Activated T-cell treated with anti-CD3 and anti-CD28 coated beads, Interleukin-2, amount 50 U/mL, for 24 hours (primary cell): Measurements from ENCODE around the gene COL20A1.
"Not testable (repeated sequence)": the region's sequence is repeated elsewhere in the genome, so short reads cannot be mapped to it uniquely, and the experiment has no call there.

Experiments
- DNase-seq: peaks from one replicate; pipeline ENCODE4 v3.0.0-alpha.2; 2020
- H3K27ac Mint-ChIP-seq: 2 replicates; pipeline ENCODE4 v1.8.0; 2020; ENCODE audit warnings: mild to moderate bottlenecking, mixed read lengths
- H3K27me3 Mint-ChIP-seq: 2 replicates; pipeline ENCODE4 v1.8.0; 2020; ENCODE audit warnings: mixed read lengths
- H3K36me3 Mint-ChIP-seq: 2 replicates; pipeline ENCODE4 v1.8.0; 2020; ENCODE audit warnings: low read depth, mixed read lengths
- H3K4me1 Mint-ChIP-seq: 2 replicates; pipeline ENCODE4 v1.8.0; 2020; ENCODE audit warnings: low read depth, mixed read lengths
- H3K4me3 Mint-ChIP-seq: 2 replicates; pipeline ENCODE4 v1.8.0; 2020; ENCODE audit warnings: mild to moderate bottlenecking, moderate library complexity, mixed read lengths
- H3K9me3 Mint-ChIP-seq: 2 replicates; pipeline ENCODE4 v1.8.0; 2020; ENCODE audit warnings: mixed read lengths

The COL20A1 gene

DNA sequence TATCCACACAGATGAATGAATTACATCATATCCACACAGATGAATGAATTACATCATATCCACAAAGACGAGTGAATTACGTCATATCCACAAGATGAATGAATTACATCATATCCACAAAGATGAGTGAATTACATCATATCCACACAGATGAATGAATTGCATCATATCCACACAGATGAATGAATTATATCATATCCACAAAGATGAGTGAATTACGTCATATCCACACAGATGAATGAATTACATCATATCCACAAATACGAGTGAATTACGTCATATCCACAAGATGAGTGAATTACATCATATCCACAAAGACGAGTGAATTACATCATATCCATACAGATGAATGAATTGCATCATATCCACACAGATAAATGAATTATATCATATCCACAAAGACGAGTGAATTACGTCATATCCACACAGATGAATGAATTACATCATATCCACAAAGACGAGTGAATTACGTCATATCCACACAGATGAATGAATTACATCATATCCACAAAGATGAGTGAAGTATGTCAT, 47.2 kb downstream of the COL20A1 start:
- H3K27ac Mint-ChIP-seq, H3K4me1 Mint-ChIP-seq, H3K9me3 Mint-ChIP-seq, H3K4me3 Mint-ChIP-seq, DNase-seq, H3K36me3 Mint-ChIP-seq: not testable (repeated sequence)
- H3K27me3 Mint-ChIP-seq: peaks cover 42% of the 10 kb centered on the region

DNA sequence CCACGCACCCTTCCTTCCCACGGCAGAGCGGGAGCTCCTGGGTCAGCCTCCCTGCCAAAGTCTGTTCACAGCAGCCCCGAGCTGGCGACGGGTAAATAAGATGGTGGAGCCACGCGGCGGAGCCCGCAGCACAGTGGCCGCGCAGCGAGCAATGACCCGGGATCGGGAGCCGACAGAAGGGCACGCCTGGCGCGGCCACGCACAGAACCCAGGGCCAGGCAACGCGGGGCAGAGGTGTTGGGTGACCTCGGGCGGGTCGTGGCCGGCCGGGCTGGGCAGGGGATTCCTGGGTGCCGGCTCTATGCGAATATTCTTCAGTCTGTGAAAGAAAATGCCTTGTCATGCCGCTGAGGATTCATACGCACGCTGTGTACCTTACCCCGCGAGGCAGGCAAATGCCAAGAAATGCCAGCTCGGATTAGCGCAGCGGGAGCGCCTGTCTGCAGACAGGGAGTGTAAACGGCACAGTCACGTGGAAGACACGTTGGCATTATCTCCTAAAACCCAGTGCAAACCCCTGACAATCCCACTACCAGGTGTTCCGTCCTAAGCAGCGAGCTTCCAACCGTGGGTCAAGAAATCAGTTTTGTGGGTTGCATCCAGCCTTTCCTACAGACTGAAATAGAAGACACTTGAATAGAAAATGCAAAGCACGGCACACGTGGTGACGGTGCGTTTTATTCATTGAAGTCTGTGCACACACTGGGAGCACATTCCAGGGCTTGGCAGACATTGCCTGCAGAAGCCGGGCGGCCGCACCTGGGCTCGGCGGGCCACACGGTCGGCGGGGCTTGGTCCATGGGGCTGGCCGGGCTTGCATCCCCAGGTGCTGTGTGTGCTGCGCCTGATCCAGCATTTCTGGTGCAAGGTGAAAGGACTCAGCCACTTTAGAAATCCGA, 49.8 kb downstream of the COL20A1 start:
- Mint-ChIP-seq H3K27ac (no peak overlapping the region), H3K36me3 (no peaks in the 10 kb centered on the region), H3K9me3 (peaks cover 9% of the 10 kb centered on the region), H3K4me3 (no peak overlapping the region), H3K27me3 (peaks cover 22% of the 10 kb centered on the region), H3K4me1 (no peaks in the 10 kb centered on the region)
- no peak for DNase-seq

DNA sequence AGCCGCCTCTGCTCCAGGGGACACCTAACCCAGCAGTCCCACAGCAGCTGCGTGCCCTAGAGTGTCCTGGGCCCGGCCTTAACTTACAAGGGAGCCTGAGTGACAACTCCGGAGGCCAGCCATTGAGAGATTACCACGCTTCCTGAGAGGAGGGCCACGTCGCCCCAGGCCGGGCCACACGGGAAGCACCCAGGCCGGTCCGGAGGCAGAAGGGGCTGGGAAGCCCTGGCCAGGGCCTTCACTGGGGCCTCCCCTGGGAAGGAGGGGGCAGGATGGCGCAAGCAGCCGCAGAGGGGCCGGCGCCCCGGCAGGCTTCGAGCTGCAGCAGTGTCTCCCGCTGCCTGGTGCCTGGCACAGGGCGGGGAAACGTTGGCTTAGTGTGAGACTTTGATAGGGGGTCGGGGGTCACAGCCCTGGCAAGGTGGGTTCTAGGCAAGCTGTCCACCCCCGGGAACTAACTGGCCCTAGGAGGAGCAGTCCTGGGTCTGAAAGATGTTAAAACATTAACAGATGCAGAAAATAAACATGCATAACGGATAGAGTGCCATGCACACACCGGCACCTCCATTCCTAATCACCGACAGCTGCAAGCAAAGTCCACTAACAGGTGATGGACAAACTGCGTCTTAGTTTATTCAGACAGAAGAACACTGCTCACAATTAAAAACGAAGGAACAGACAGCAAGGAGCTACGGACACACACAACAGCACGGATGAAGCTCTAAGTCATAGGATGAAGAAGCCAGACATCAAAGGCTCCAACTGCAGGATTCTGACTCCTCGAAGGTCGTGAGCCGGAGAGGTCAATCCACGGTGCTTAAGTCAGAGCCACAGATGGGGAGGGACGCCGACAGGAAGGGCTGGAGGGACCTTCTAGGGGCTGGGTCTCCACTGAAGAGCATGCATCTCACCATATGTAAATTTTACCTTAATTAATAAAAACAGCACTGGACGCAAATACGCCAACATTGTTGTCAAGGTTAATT, 50.8 kb downstream of the COL20A1 start:
- H3K4me1 Mint-ChIP-seq: no peaks in the 10 kb centered on the region
- no peak overlapping the region for H3K4me3 Mint-ChIP-seq
- H3K27me3 Mint-ChIP-seq: peaks cover 15% of the 10 kb centered on the region
- no peak for DNase-seq
- no peaks in the 10 kb centered on the region for H3K36me3 Mint-ChIP-seq
- peaks cover 9% of the 10 kb centered on the region for H3K9me3 Mint-ChIP-seq
- H3K27ac Mint-ChIP-seq: no peak overlapping the region

DNA sequence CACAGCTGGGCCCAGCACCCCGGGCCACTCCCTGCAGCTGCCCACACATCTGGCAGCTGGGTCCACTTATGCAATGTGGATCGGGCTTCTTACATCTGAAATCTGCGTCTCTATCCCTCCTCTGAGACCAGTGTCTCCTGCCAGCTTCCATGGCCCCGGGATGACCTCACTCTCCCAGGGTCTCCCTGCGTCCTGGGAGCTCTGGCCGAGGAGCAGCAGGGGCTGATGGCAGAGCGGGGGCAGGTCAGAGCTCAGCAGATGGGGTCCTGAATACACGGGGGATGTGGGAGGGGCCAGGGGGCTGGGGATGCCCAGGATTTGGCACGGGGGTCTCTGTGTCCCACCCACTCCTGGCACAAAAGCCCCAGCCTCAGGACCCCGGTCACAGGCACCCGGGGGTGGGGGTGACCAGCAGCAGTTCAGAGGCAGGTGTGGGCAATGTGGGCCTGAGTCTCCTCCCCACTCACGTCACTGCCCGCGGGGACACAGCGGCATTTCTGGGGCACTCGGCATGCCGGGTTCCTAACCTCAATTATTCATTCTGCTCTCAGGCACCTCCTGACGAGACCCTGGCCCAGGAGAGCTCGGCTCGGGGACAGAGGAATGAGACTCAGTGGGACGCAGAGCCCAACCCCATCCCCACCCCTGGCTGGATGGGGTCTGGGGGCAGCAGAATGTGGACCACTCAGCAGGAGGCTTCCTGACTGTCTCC, 51.8 kb downstream of the COL20A1 start:
- no peaks in the 10 kb centered on the region for H3K36me3 Mint-ChIP-seq
- H3K4me3 Mint-ChIP-seq: no peak overlapping the region
- H3K27me3 Mint-ChIP-seq: peaks cover 12% of the 10 kb centered on the region
- no peaks in the 10 kb centered on the region for H3K4me1 Mint-ChIP-seq
- no peak for DNase-seq
- no peak overlapping the region for H3K27ac Mint-ChIP-seq
- H3K9me3 Mint-ChIP-seq: peaks cover under 1% of the 10 kb centered on the region

DNA sequence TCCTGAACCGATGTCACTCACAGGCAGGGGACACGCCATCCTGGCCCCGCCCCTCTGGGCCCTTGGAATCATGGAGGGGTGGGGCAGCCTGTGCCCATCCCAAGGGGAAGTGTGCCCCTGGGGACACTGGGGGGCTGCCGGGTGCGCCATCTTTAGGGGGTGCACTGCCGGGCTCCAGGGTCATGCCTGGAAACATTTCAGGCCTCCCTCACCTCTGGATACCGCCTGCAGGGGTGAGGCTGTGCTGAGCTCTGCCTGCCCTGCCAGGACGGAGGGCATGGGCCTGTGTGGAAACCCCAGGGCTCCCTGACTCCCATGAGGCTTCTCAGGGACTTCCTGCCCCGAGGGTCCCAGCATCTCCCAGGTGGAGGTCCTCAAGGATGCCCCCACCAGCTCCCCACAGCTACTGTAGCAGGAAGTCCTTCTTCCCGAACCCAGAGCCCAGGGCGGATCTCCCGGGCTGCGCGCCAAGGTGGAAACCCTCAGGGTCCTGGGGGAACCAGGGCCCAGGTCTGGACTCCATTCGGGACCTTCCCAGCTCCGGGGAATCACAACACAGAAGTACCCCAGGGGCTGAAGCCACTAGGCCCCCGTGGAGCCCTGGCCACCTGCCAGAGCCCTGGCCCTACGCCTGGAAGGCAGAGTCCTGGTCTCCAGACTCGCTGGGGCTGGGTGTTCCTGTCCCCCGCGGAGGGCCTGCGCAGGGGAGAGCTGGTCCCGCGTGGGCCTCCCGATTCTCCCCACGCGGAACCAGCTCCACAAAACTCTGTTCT, 52.5 kb downstream of the COL20A1 start:
- no peak for DNase-seq
- Mint-ChIP-seq H3K4me1 (no peaks in the 10 kb centered on the region), H3K36me3 (no peaks in the 10 kb centered on the region), H3K9me3 (peaks cover 3% of the 10 kb centered on the region), H3K27ac (no peak overlapping the region), H3K27me3 (peaks cover 12% of the 10 kb centered on the region), H3K4me3 (no peak overlapping the region)

DNA sequence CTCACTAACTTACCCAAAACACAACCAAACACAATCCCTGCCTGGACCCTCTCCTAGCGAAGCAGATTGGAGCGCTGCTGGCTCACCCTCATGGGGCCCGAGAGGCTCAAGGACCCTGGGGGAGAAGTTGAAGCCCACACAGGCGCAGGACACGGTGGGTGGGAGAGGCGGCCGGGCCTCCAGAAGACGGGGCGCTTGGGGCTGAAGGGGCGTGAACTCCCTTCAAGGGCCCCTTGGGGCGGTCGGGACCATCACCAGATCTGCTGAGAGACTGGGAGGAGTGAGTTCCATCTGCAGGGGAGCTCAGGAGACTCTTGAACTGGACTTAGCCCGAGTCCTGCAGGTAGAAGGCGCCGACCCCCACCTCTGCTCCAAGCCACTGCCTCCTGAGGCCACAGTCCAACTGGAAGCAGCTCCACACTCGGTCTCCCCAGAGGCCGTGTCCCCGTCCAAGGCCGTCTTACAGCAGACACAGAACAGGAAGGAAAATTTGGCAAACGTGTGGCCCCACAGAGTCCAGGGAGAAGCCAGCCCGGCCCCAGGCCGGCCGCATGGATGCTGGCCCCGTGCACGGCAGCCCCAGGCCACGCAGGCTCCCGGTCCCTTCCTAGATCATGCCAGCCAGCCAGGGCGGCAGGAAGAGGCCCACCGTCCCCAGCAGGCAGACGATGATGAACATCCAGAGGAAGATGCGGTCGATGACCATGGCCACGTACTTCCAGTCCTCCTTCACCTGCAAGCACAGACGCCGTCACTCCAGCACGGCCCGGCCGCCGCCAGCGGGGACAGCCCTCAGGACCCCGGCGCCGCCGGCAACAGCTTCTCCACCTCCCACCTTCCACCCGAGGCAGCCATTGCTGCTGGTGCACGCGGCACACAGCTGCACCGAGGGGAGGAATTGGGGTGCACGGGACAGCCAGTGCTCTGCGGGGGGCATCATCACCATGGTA, 53.4 kb downstream of the COL20A1 start:
- Mint-ChIP-seq H3K4me1 (no peaks in the 10 kb centered on the region), H3K27me3 (peaks cover 12% of the 10 kb centered on the region), H3K9me3 (peaks cover 3% of the 10 kb centered on the region), H3K4me3 (no peak overlapping the region), H3K36me3 (no peaks in the 10 kb centered on the region), H3K27ac (no peak overlapping the region)
- DNase-seq: no peak

DNA sequence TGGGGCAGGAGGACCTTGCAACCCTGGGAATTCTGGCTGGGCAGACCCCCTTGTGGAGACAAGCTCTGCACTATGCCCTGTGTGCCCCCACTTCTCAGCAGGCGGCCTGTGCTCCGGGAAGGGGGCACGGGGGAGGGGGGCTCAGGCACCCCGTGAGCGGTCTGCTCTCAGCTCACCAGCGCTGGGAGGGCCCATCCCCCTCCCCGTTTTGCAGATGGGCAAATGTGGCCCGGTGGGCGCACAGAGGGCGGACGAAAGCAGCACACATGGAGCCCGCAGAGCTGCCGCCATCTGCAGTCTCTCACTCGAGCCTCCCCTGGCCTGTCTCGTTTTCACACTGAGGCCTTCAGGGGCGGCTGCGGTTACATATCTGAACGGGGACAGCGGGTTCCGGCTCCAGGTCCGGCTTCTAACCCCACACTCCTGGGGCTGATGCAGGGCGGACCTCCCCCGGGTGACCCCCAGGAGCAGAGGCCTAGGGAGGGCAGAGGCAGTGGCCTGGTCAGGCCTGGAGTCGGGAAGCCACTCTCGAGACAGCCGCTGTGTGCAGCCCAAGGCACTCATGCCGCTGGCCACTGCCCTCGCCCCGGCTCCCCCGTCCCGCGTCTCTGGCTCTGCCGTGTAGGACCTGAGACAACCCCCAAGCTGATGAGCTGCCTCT, 54.2 kb downstream of the COL20A1 start:
- no peak for DNase-seq
- Mint-ChIP-seq H3K9me3 (peaks cover 3% of the 10 kb centered on the region), H3K4me3 (no peak overlapping the region), H3K27me3 (peaks cover 6% of the 10 kb centered on the region), H3K27ac (no peak overlapping the region), H3K36me3 (no peaks in the 10 kb centered on the region), H3K4me1 (no peaks in the 10 kb centered on the region)

DNA sequence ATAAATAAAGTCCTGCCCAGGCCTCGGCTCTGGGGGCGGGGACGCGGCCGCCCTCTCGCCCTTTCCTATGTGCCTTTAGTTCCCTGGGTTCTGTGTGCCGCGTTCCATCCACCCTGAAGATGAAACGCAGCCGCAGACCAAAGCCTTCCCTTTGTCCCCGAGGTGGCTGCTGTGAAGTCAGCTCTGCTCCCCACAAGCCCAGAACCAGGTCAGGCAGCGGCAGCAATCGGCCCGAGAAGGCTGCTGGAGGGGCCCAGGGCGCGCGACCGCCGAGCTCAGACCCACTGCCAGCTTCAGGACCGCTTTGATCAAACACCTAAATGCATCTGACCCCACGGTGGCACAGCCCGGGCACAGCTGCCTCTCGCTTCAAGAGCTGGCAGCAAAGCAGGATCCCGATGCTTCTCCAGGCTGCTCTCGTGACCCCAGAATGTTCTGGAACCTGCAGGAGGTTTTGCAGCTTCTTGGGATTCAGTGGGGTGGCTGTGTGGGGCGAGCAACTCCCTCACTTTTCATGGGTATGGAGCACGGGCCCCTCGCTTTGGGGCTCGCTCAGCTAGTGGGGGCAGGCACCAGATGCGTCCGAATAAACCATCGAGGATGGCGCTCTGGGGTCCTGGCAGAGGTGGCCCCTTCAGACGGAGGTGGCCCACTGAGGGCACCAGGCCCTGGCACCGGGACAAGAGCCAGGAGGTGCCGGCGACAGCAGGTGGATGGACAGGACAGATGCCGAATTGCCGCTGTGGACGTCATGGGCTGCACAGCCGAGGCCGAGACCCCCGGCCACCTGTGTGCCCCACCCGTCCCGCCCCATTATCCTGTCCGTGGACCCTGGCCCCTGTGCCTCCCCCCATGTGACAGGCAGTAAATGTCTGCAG, 55.2 kb downstream of the COL20A1 start:
- Mint-ChIP-seq H3K27ac (no peak overlapping the region), H3K9me3 (peaks cover 3% of the 10 kb centered on the region), H3K4me1 (no peaks in the 10 kb centered on the region), H3K27me3 (peaks cover 3% of the 10 kb centered on the region), H3K36me3 (no peaks in the 10 kb centered on the region), H3K4me3 (no peak overlapping the region)
- no peak for DNase-seq

DNA sequence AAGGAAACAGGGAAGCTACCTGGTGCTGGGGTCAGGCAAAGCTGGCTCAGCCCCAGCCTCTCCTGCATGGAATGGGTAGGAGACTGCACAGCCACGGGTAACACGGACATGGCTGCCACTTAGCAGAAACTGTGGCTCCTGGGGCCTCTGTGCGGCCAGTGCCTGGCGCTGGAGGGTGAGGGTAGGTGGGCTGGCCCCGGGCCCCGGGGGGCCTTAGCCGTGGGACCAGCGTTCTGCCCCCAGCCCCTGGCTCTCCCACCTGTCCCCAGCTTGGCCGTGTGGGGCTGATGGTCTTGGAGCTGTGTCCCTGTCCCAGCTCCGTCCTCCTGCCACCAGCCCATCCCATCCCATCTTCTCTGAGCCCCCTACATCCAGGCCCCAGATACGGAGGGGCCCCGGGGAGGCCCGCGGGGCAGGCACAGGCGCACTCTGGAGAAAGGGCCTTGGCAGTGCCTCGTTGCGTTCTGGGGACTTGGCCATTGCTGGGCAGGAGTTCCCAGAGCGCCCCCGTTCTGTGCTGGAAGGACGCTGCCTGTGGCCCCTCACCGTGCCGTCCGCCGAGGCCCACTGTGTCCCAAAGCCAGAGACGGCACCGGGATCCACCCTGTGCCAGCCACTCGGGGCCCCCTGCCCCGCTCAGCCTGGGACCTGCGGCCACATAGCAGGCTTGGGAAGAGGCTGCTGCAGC, 56.0 kb downstream of the COL20A1 start:
- H3K9me3 Mint-ChIP-seq: peaks cover 3% of the 10 kb centered on the region
- H3K4me1 Mint-ChIP-seq: no peaks in the 10 kb centered on the region
- H3K36me3 Mint-ChIP-seq: no peaks in the 10 kb centered on the region
- DNase-seq: no peak
- no peak overlapping the region for H3K27ac Mint-ChIP-seq
- no peak overlapping the region for H3K4me3 Mint-ChIP-seq
- peaks cover under 1% of the 10 kb centered on the region for H3K27me3 Mint-ChIP-seq

DNA sequence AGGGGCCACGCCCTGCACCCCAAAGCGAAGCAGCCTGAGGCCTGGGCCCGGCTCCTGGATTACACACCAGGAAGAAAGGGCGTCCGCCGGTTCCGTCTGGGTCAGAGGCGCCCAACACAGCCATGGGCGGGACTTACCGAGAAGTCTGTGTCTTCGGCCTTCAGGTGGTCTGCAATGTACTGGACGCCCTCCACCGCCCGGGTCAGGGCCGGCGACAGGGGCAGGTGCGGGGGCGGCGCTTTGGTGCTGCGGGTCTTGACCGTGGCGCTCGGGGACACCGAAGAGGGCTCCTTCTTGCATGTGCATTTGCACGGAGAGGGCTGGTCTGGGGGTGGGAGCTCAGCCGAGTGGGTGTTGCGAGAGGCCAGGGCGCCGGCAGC, 56.5 kb downstream of the COL20A1 start:
- Mint-ChIP-seq H3K27me3 (no peaks in the 10 kb centered on the region), H3K4me1 (no peaks in the 10 kb centered on the region), H3K36me3 (no peaks in the 10 kb centered on the region), H3K9me3 (peaks cover 3% of the 10 kb centered on the region), H3K27ac (no peak overlapping the region), H3K4me3 (no peak overlapping the region)
- DNase-seq: no peak

DNA sequence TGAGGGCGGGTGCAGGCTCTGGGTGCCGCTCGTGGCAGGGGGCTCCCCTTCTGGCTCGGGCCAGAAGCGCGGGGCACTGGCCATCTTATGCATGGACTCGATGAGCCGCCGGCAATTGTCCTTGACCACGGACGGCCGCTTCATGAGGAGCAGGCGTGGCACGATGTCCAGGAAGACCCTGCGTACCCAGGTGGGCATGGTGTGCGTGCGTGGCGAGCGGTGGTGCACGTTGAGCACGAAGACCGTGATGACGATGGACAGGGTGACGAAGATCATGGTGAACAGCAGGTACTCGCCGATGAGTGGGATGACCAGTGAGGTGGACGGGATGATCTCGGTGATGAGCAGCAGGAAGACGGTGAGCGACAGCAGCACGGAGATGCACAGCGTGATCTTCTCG, 57.2 kb downstream of the COL20A1 start:
- Mint-ChIP-seq H3K27me3 (no peaks in the 10 kb centered on the region), H3K9me3 (peaks cover 3% of the 10 kb centered on the region), H3K4me1 (no peaks in the 10 kb centered on the region), H3K4me3 (no peak overlapping the region), H3K27ac (no peak overlapping the region), H3K36me3 (no peaks in the 10 kb centered on the region)
- no peak for DNase-seq
